MM.1S (cell line): ENCODE measurements around the gene EXD2.
"Not testable (repeated sequence)": the region's sequence is repeated elsewhere in the genome, so short reads cannot be mapped to it uniquely, and the experiment has no call there.

Source experiments
- DNase-seq: peaks from one replicate; pipeline ENCODE4 v3.0.0-alpha.2; 2015
- H2AFZ ChIP-seq: fragments of 300-600 bp; sonication (generic); 2 replicates; pipeline ENCODE4 v1.6.0; 2016; ENCODE audit warnings: antibody characterized with exemption, low read length
- H3F3A ChIP-seq: fragments of 300-600 bp; sonication (generic); 2 replicates; pipeline ENCODE4 v1.6.1; 2016; ENCODE audit warnings: mild to moderate bottlenecking, antibody characterized with exemption, low read length, moderate library complexity, mixed read lengths; ENCODE audit not compliant: insufficient read depth
- H3K27ac ChIP-seq: fragments of 300-600 bp; sonication (generic); 2 replicates; pipeline ENCODE4 v1.5.1; 2016; ENCODE audit warnings: mild to moderate bottlenecking, low read length
- H3K27me3 ChIP-seq: fragments of 300-600 bp; sonication (generic); replicated peaks from 2 replicates; pipeline ENCODE4 v1.6.0; 2016; ENCODE audit warnings: low read length; ENCODE audit not compliant: insufficient read depth
- H3K36me3 ChIP-seq: fragments of 300-600 bp; sonication (generic); replicated peaks from 2 replicates; pipeline ENCODE4 v1.6.1; 2016; ENCODE audit warnings: mild to moderate bottlenecking, low read length, mixed read lengths; ENCODE audit not compliant: insufficient read depth
- H3K4me1 ChIP-seq: fragments of 300-600 bp; sonication (generic); 2 replicates; pipeline ENCODE4 v1.6.1; 2016; ENCODE audit warnings: low read length, mixed read lengths
- H3K4me2 ChIP-seq: fragments of 300-600 bp; sonication (generic); 2 replicates; pipeline ENCODE4 v1.6.0; 2016; ENCODE audit warnings: low read depth, low read length
- H3K4me3 ChIP-seq: fragments of 300-600 bp; sonication (generic); 2 replicates; pipeline ENCODE4 v1.5.1; 2016; ENCODE audit warnings: low read length, mixed read lengths
- H3K79me2 ChIP-seq: fragments of 300-600 bp; sonication (generic); 2 replicates; pipeline ENCODE4 v1.6.1; 2016; ENCODE audit warnings: mixed run types, low read length, mixed read lengths
- H3K9ac ChIP-seq: fragments of 300-600 bp; sonication (generic); 2 replicates; pipeline ENCODE4 v1.6.1; 2016; ENCODE audit warnings: low read length, mixed read lengths
- H3K9me2 ChIP-seq: fragments of 300-600 bp; sonication (generic); replicated peaks from 2 replicates; pipeline ENCODE4 v1.6.1; 2016; ENCODE audit warnings: mild to moderate bottlenecking, low read length, mixed read lengths; ENCODE audit not compliant: insufficient read depth
- H3K9me3 ChIP-seq: fragments of 300-600 bp; sonication (generic); replicated peaks from 2 replicates; pipeline ENCODE4 v1.6.1; 2016; ENCODE audit warnings: mild to moderate bottlenecking, low read length, mixed read lengths; ENCODE audit not compliant: insufficient read depth
- H4K20me1 ChIP-seq: fragments of 300-600 bp; sonication (generic); 2 replicates; pipeline ENCODE4 v1.6.1; 2016; ENCODE audit warnings: mild to moderate bottlenecking, low read length, moderate library complexity, mixed read lengths; ENCODE audit not compliant: insufficient read depth
- CTCF ChIP-seq: fragments of 300-600 bp; sonication (generic); IDR thresholded peaks from 2 replicates; pipeline ENCODE4 v1.5.1; 2016; ENCODE audit warnings: antibody characterized with exemption, low read length, mixed read lengths
- EZH2 ChIP-seq: fragments of 300-600 bp; sonication (generic); optimal IDR thresholded peaks from 2 replicates; pipeline ENCODE3; 2017; ENCODE audit warnings: low read depth, mild to moderate bottlenecking, antibody characterized with exemption, low read length, mixed read lengths
- EZH2phosphoT487 ChIP-seq: fragments of 300-600 bp; sonication (generic); IDR thresholded peaks from 2 replicates; pipeline ENCODE4 v1.6.1; 2018; ENCODE audit warnings: antibody characterized with exemption, low read length

EXD2 gene

GRCh38 chr14:69181491-69181890 lies 9.8 kb upstream of the EXD2 start:
- H3K4me3 ChIP-seq: no peak overlapping the region
- no peaks in the 10 kb centered on the region for H3K4me1 ChIP-seq
- no peak overlapping the region for H3K4me2 ChIP-seq
- H3K9me3 ChIP-seq: no peaks in the 10 kb centered on the region
- no peaks in the 10 kb centered on the region for H3K9me2 ChIP-seq
- no peak overlapping the region for H2AFZ ChIP-seq
- no peaks in the 10 kb centered on the region for H3K79me2 ChIP-seq
- no peaks in the 10 kb centered on the region for H3K27me3 ChIP-seq
- no peaks in the 10 kb centered on the region for H3K36me3 ChIP-seq
- H3K27ac ChIP-seq: no peak overlapping the region
- H4K20me1 ChIP-seq: no peaks in the 10 kb centered on the region
- no peaks in the 10 kb centered on the region for H3F3A ChIP-seq
- no peak for TF ChIP-seq EZH2phosphoT487
- no peak for TF ChIP-seq CTCF
- no peak for TF ChIP-seq EZH2
- no peak overlapping the region for H3K9ac ChIP-seq
- DNase-seq: no peak

GRCh38 chr14:69182580-69182979 lies 8.7 kb upstream of the EXD2 start:
- H3K4me3 ChIP-seq, H3K36me3 ChIP-seq, H3K9ac ChIP-seq, H2AFZ ChIP-seq, H3K9me3 ChIP-seq, H3K4me2 ChIP-seq, DNase-seq, H4K20me1 ChIP-seq, H3K27ac ChIP-seq, H3K27me3 ChIP-seq, H3K79me2 ChIP-seq, H3F3A ChIP-seq, H3K4me1 ChIP-seq, H3K9me2 ChIP-seq: not testable (repeated sequence)

GRCh38 chr14:69183735-69184134 lies 7.6 kb upstream of the EXD2 start:
- Histone ChIP-seq H3K9ac (no peak overlapping the region), H3K4me3 (no peak overlapping the region), H3K79me2 (no peaks in the 10 kb centered on the region), H3K9me3 (no peaks in the 10 kb centered on the region), H2AFZ (no peak overlapping the region), H3K9me2 (no peaks in the 10 kb centered on the region), H3F3A (no peaks in the 10 kb centered on the region), H3K27me3 (no peaks in the 10 kb centered on the region), H4K20me1 (no peaks in the 10 kb centered on the region), H3K4me2 (no peak overlapping the region), H3K27ac (no peak overlapping the region), H3K4me1 (no peaks in the 10 kb centered on the region), H3K36me3 (no peaks in the 10 kb centered on the region)
- no peak for TF ChIP-seq CTCF
- TF ChIP-seq EZH2phosphoT487: no peak
- TF ChIP-seq EZH2: no peak
- DNase-seq: no peak

- Histone ChIP-seq H3K9me3 (no peaks in the 10 kb centered on the region), H3K36me3 (no peaks in the 10 kb centered on the region), H4K20me1 (no peaks in the 10 kb centered on the region), H3K79me2 (peaks cover 6% of the 10 kb centered on the region), H3K4me2 (no peak overlapping the region), H3K27ac (no peak overlapping the region), H3K4me3 (no peak overlapping the region), H3K4me1 (no peaks in the 10 kb centered on the region; the same call in 1 of the 2 replicates), H2AFZ (no peak overlapping the region), H3K9me2 (no peaks in the 10 kb centered on the region), H3K27me3 (no peaks in the 10 kb centered on the region), H3F3A (no peaks in the 10 kb centered on the region), H3K9ac (no peak overlapping the region)
- TF ChIP-seq EZH2 (no peak), EZH2phosphoT487 (no peak), CTCF (no peak)
- no peak for DNase-seq
Observed at GRCh38 chr14:69190191-69190590, 1.1 kb upstream of the EXD2 start.
